GM23338 (cell line): ENCODE data around the gene PPM1L. TPM values are rescaled to one million over a fixed set of nuclear protein-coding genes. Genes with fewer than 3 reads are reported as not detected.
A peak's percentile ranks its signal among the peaks of the same experiment; 100 is the strongest.

Experiments
- ATAC-seq: fragments of 200-7000 bp; cut with Tn5 transposase; 3 replicates; pipeline ENCODE4 v1.9.1; 2020
- DNase-seq: peaks from one replicate; pipeline ENCODE4 v3.0.0-alpha.2; 2015; ENCODE audit warnings: low spot score
- H2AFZ ChIP-seq: fragments of 200-600 bp; sonication (generic); 2 replicates; pipeline ENCODE4 v1.8.0; 2016; ENCODE audit warnings: antibody characterized with exemption, mild to moderate bottlenecking, moderate library complexity
- H3F3A ChIP-seq: fragments of 200-600 bp; sonication (generic); replicated peaks from 2 replicates; pipeline ENCODE4 v1.8.0; 2017; ENCODE audit warnings: antibody characterized with exemption, mixed run types, low read depth
- H3K27ac ChIP-seq: fragments of 200-600 bp; sonication (generic); 2 replicates; pipeline ENCODE4 v1.6.1; 2016; ENCODE audit warnings: low read depth
- H3K27me3 ChIP-seq: fragments of 200-600 bp; sonication (generic); 2 replicates; pipeline ENCODE4 v1.8.0; 2016; ENCODE audit warnings: mild to moderate bottlenecking, mixed run types, moderate library complexity; ENCODE audit not compliant: insufficient read depth
- H3K36me3 ChIP-seq: fragments of 200-600 bp; sonication (generic); 2 replicates; pipeline ENCODE4 v1.8.0; 2016; ENCODE audit warnings: mild to moderate bottlenecking; ENCODE audit not compliant: insufficient read depth
- H3K4me1 ChIP-seq: fragments of 200-600 bp; sonication (generic); 2 replicates; pipeline ENCODE4 v1.8.0; 2016; ENCODE audit warnings: mild to moderate bottlenecking, moderate library complexity; ENCODE audit not compliant: insufficient read depth
- H3K4me2 ChIP-seq: fragments of 200-600 bp; sonication (generic); 2 replicates; pipeline ENCODE4 v1.7.1; 2017; ENCODE audit warnings: mixed run types
- H3K4me3 ChIP-seq: fragments of 200-600 bp; sonication (generic); 2 replicates; pipeline ENCODE4 v1.6.1; 2016; ENCODE audit warnings: mixed run types
- H3K79me2 ChIP-seq: fragments of 200-600 bp; sonication (generic); replicated peaks from 2 replicates; pipeline ENCODE4 v1.8.0; 2017; ENCODE audit warnings: mild to moderate bottlenecking; ENCODE audit not compliant: insufficient read depth
- H3K9me2 ChIP-seq: fragments of 200-600 bp; sonication (generic); 2 replicates; pipeline ENCODE4 v1.8.0; 2017; ENCODE audit not compliant: insufficient read depth
- H4K20me1 ChIP-seq: fragments of 200-600 bp; sonication (generic); replicated peaks from 2 replicates; pipeline ENCODE4 v1.8.0; 2017; ENCODE audit warnings: mild to moderate bottlenecking; ENCODE audit not compliant: insufficient read depth
- H3K27ac Mint-ChIP-seq: 2 replicates; pipeline ENCODE4 v1.8.0; 2020; ENCODE audit warnings: inconsistent platforms, mild to moderate bottlenecking, moderate library complexity, mixed read lengths
- H3K27me3 Mint-ChIP-seq: 3 replicates; pipeline ENCODE4 v1.8.0; 2022; ENCODE audit warnings: low read depth, mild to moderate bottlenecking, moderate library complexity, mixed read lengths, inconsistent platforms; ENCODE audit not compliant: insufficient read depth, poor library complexity
- H3K36me3 Mint-ChIP-seq: 3 replicates; pipeline ENCODE4 v1.8.0; 2021; ENCODE audit warnings: low read depth, mild to moderate bottlenecking, inconsistent platforms, moderate library complexity, mixed read lengths
- H3K4me1 Mint-ChIP-seq: 3 replicates; pipeline ENCODE4 v1.8.0; 2020; ENCODE audit warnings: mild to moderate bottlenecking, inconsistent platforms, mixed read lengths
- H3K4me3 Mint-ChIP-seq: 3 replicates; pipeline ENCODE4 v1.8.0; 2021; ENCODE audit warnings: moderate library complexity, mild to moderate bottlenecking, inconsistent platforms, mixed read lengths
- H3K9me3 Mint-ChIP-seq: 3 replicates; pipeline ENCODE4 v1.8.0; 2020; ENCODE audit warnings: moderate library complexity, mild to moderate bottlenecking, inconsistent platforms, mixed read lengths
- JUNB ChIP-seq: IDR thresholded peaks from one replicate; pipeline ENCODE4 v1.6.1; 2016; ENCODE audit warnings: antibody characterized with exemption; ENCODE audit not compliant: unreplicated experiment
- NANOG ChIP-seq: IDR thresholded peaks from 2 replicates; pipeline ENCODE4 v1.6.1; 2016; ENCODE audit warnings: antibody characterized with exemption, borderline replicate concordance
- POLR2AphosphoS5 ChIP-seq: IDR thresholded peaks from 2 replicates; pipeline ENCODE4 v1.6.1; 2016; ENCODE audit warnings: antibody characterized with exemption, low read depth
- REST ChIP-seq: IDR thresholded peaks from one replicate; pipeline ENCODE4 v1.6.1; 2018; ENCODE audit warnings: antibody characterized with exemption; ENCODE audit not compliant: unreplicated experiment
- STAT1 ChIP-seq: IDR thresholded peaks from one replicate; pipeline ENCODE4 v1.6.1; 2016; ENCODE audit warnings: antibody characterized with exemption; ENCODE audit not compliant: unreplicated experiment
- ZNF331 ChIP-seq: fragments of 250-450 bp; sonication (Bioruptor Pico); IDR thresholded peaks from 2 replicates; pipeline ENCODE4 v1.5.0; 2020; ENCODE audit warnings: low read depth, mild to moderate bottlenecking, moderate library complexity
- polyA plus RNA-seq: library from polyadenylated mRNA; unstranded; fragments of >200 nt; fragmentation: Nextera tagmentation; extraction: Ambion mirVana; gene quantifications from 2 replicates; pipeline ENCODE4 v1.2.1, GENCODE V29; 2016
- total RNA-seq: library from RNA; depleted of rRNA; stranded (reverse); fragments of >200 nt; shearing (Covaris generic); gene quantifications from 2 replicates; pipeline ENCODE4 v1.2.3, GENCODE V29; 2014
- TF ChIP-seq, protein P1 (sequence below): IDR thresholded peaks from 2 replicates; pipeline ENCODE4 v1.6.1; 2016; ENCODE audit warnings: antibody characterized with exemption
- TF ChIP-seq, protein P2 (sequence below), 2 experiments: fragments of 200-600 bp in 1 of 2; sonication (generic) in 1 of 2; conservative IDR thresholded peaks; 2 replicates each; pipeline versions ENCODE4 v1.5.1 to v1.6.1; 2016 to 2017; ENCODE audit warnings: antibody characterized with exemption in 2 of 2, low read depth in 2 of 2, mild to moderate bottlenecking in 2 of 2, moderate library complexity in 1 of 2

The PPM1L gene
- total and polyA plus RNA-seq, 2 experiments from 2014 or later, result 3.9 to 26.4 TPM

DNA sequence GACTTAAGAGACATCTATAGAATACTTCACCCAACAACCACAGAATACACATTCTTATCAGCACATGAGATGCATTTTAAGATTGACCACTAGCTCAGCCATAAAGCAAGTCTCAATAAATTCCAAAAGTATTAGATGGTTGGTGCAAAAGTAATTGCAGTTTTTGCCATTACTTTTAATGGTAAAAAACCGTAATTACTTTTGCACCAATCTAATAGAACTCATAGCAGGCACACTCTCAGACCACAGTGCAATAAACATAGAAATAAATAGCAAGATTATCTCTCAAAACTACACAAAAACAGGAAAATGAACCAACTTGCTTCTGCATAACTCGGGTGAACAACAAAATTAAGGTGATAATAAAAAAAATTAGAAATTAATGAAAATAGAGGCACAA is 33.7 kb upstream of the PPM1L start:
- no peaks in the 10 kb centered on the region for H3K4me1 Mint-ChIP-seq
- no peak overlapping the region for H3K27ac Mint-ChIP-seq
- H3K79me2 ChIP-seq, result no peaks in the 10 kb centered on the region
- H3K36me3 Mint-ChIP-seq, result no peaks in the 10 kb centered on the region; the same call in 2 of the 3 replicates
- H2AFZ ChIP-seq, result no peak overlapping the region
- H3K27me3 ChIP-seq, result no peaks in the 10 kb centered on the region
- H4K20me1 ChIP-seq, result no peaks in the 10 kb centered on the region
- H3K9me3 Mint-ChIP-seq, result no peaks in the 10 kb centered on the region; the same call in 2 of the 3 replicates
- H3K4me1 ChIP-seq, result no peaks in the 10 kb centered on the region
- no peak overlapping the region for H3K4me2 ChIP-seq
- H3K36me3 ChIP-seq, result no peaks in the 10 kb centered on the region
- H3K27ac ChIP-seq, result no peak overlapping the region
- no peak for ATAC-seq
- no peaks in the 10 kb centered on the region for H3K27me3 Mint-ChIP-seq
- H3K4me3 ChIP-seq, result no peak overlapping the region
- H3K4me3 Mint-ChIP-seq, result no peak overlapping the region
- DNase-seq, result no peak
- H3F3A ChIP-seq, result no peaks in the 10 kb centered on the region
- TF ChIP-seq, protein P1, sequence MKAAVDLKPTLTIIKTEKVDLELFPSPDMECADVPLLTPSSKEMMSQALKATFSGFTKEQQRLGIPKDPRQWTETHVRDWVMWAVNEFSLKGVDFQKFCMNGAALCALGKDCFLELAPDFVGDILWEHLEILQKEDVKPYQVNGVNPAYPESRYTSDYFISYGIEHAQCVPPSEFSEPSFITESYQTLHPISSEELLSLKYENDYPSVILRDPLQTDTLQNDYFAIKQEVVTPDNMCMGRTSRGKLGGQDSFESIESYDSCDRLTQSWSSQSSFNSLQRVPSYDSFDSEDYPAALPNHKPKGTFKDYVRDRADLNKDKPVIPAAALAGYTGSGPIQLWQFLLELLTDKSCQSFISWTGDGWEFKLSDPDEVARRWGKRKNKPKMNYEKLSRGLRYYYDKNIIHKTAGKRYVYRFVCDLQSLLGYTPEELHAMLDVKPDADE, result no peak
- no peak for TF ChIP-seq POLR2AphosphoS5
- 0 out of 2 replicates have a peak, but pooled peaks cover 3% of the 10 kb centered on the region for H3K9me2 ChIP-seq

DNA sequence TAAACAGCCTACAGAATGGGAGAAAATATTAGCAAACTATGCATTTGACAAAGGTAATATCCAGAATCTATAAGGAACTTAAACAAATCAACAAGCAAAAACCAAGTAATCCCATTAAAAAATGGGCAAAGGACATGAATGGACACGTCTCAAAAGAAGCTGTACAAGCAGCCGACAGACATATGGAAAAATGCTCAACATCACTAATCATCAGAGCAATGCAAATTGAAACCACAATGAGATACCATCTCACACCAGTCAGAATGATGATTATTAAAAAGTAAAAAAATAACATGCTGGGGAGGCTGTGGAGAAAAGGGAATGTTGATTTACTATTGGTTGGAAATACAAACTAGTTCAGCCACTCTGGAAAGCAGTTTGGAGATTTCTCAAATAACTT is 30.7 kb upstream of the PPM1L start:
- H3K4me1 Mint-ChIP-seq, result no peaks in the 10 kb centered on the region
- no peaks in the 10 kb centered on the region for H3K9me2 ChIP-seq
- H3K27me3 Mint-ChIP-seq, result peaks cover 2% of the 10 kb centered on the region
- no peak overlapping the region for H3K4me2 ChIP-seq
- H3K4me3 Mint-ChIP-seq, result no peak overlapping the region
- no peaks in the 10 kb centered on the region for H4K20me1 ChIP-seq
- no peaks in the 10 kb centered on the region for H3F3A ChIP-seq
- H3K27ac Mint-ChIP-seq, result no peak overlapping the region
- no peak overlapping the region for H3K4me3 ChIP-seq
- H3K27me3 ChIP-seq, result no peaks in the 10 kb centered on the region
- no peak for DNase-seq
- ATAC-seq, result no peak
- no peaks in the 10 kb centered on the region for H3K4me1 ChIP-seq
- no peaks in the 10 kb centered on the region; the same call in 1 of the 3 replicates for H3K9me3 Mint-ChIP-seq
- TF ChIP-seq ZNF331 (no peak), STAT1 (no peak)
- no peak overlapping the region for H3K27ac ChIP-seq
- H2AFZ ChIP-seq, result no peak overlapping the region
- no peaks in the 10 kb centered on the region for H3K79me2 ChIP-seq
- H3K36me3 ChIP-seq, result no peaks in the 10 kb centered on the region
- H3K36me3 Mint-ChIP-seq, result no peaks in the 10 kb centered on the region; the same call in 2 of the 3 replicates

DNA sequence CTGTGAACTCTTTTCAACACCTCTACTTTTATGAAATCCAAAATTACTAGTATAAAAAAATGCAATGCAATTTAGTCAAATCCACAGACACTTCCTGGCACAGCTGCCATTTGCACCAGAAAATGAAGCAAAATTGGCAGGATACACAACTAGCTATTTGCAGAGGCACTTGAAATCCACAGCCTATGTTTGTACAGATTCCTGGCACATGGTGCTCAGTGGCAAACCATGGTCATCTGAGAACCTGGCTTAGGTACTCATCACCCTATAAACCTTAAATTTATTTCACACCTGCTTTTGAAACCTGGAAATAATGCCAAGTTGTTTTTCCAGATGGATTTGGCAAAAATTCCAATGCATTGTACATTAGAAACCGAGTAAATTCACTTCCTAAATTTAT is 20.2 kb upstream of the PPM1L start:
- no peaks in the 10 kb centered on the region for H3K79me2 ChIP-seq
- 0 out of 2 replicates have a peak, but pooled peaks cover 10% of the 10 kb centered on the region for H3K4me1 ChIP-seq
- H3K36me3 ChIP-seq, result no peaks in the 10 kb centered on the region
- no peak for ATAC-seq
- peaks cover 13% of the 10 kb centered on the region; the same call in 1 of the 2 replicates for H3K9me2 ChIP-seq
- no peak overlapping the region for H3K4me3 Mint-ChIP-seq
- H3K4me1 Mint-ChIP-seq, result peaks cover 15% of the 10 kb centered on the region
- H3K9me3 Mint-ChIP-seq, result no peaks in the 10 kb centered on the region
- H3K4me3 ChIP-seq, result no peak overlapping the region
- H4K20me1 ChIP-seq, result no peaks in the 10 kb centered on the region
- H3K27ac Mint-ChIP-seq, result no peak overlapping the region
- H3K4me2 ChIP-seq, result no peak overlapping the region
- H3K27ac ChIP-seq, result no peak overlapping the region
- H3F3A ChIP-seq, result no peaks in the 10 kb centered on the region
- no peaks in the 10 kb centered on the region for H3K36me3 Mint-ChIP-seq
- 0 out of 2 replicates have a peak overlapping the region, but pooled peaks have one; percentile 74 for H2AFZ ChIP-seq
- H3K27me3 Mint-ChIP-seq, result peaks cover 4% of the 10 kb centered on the region
- no peaks in the 10 kb centered on the region for H3K27me3 ChIP-seq
- no peak for DNase-seq
- TF ChIP-seq, protein P1, result no peak
- TF ChIP-seq JUNB (no peak), REST (no peak), STAT1 (no peak), NANOG (no peak), POLR2AphosphoS5 (no peak), ZNF331 (no peak)
- TF ChIP-seq, protein P2, sequence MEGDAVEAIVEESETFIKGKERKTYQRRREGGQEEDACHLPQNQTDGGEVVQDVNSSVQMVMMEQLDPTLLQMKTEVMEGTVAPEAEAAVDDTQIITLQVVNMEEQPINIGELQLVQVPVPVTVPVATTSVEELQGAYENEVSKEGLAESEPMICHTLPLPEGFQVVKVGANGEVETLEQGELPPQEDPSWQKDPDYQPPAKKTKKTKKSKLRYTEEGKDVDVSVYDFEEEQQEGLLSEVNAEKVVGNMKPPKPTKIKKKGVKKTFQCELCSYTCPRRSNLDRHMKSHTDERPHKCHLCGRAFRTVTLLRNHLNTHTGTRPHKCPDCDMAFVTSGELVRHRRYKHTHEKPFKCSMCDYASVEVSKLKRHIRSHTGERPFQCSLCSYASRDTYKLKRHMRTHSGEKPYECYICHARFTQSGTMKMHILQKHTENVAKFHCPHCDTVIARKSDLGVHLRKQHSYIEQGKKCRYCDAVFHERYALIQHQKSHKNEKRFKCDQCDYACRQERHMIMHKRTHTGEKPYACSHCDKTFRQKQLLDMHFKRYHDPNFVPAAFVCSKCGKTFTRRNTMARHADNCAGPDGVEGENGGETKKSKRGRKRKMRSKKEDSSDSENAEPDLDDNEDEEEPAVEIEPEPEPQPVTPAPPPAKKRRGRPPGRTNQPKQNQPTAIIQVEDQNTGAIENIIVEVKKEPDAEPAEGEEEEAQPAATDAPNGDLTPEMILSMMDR (conservative IDR thresholded peaks at IDR 0.05; ENCODE audit: low read depth in 2 of 2), result no peak
